Measurements from ENCODE around the gene EFCAB6. TPM values are rescaled to one million over a fixed set of nuclear protein-coding genes. Genes with fewer than 3 reads are reported as not detected.

Gene EFCAB6
- total RNA-seq, 2 donors from 2014 or later: 3.3 to 10.5 TPM

DNA sequence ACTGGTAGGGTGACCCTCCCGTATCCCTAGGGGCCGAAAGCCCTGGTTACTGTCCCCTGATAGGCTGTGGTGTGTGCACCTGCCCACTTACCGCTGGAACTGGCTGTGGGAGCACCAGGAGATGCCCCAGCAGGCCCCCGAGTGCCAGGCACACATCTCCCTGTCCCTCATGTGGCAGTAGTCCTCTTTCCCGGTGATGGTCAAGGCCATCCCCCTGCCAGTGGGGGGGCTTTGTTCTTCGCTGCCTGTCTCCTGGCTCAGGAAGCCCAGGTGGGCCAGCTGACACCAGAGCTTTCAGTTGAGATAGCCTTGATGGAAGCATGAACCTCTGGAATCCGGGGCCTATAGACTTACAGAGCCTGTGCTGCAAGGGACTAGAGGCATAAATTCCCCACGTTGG lies 299.8 kb downstream of the EFCAB6 start:
- H3K36me3 ChIP-seq: no peaks in the 10 kb centered on the region
- no peak for DNase-seq (ENCODE audit: low spot score)
- intact Hi-C loops (cut with DNase I): no loop called here
- H3K4me3 ChIP-seq: no peak overlapping the region
- no peaks in the 10 kb centered on the region for H3K27me3 ChIP-seq (replicated peaks; ENCODE audit: insufficient read depth)
- no peaks in the 10 kb centered on the region for H3K4me1 ChIP-seq (replicated peaks)
- TF ChIP-seq, protein P1, sequence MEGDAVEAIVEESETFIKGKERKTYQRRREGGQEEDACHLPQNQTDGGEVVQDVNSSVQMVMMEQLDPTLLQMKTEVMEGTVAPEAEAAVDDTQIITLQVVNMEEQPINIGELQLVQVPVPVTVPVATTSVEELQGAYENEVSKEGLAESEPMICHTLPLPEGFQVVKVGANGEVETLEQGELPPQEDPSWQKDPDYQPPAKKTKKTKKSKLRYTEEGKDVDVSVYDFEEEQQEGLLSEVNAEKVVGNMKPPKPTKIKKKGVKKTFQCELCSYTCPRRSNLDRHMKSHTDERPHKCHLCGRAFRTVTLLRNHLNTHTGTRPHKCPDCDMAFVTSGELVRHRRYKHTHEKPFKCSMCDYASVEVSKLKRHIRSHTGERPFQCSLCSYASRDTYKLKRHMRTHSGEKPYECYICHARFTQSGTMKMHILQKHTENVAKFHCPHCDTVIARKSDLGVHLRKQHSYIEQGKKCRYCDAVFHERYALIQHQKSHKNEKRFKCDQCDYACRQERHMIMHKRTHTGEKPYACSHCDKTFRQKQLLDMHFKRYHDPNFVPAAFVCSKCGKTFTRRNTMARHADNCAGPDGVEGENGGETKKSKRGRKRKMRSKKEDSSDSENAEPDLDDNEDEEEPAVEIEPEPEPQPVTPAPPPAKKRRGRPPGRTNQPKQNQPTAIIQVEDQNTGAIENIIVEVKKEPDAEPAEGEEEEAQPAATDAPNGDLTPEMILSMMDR (IDR thresholded peaks at IDR 0.05): no peak
- TF ChIP-seq POLR2A (IDR thresholded peaks at IDR 0.05): no peak
- TF ChIP-seq POLR2AphosphoS5 (IDR thresholded peaks at IDR 0.05): no peak
- H3K9me3 ChIP-seq: no peaks in the 10 kb centered on the region
- 83% methylated on average over 5 of the region's 8 CpGs for WGBS
- no peak overlapping the region for H3K27ac ChIP-seq

DNA sequence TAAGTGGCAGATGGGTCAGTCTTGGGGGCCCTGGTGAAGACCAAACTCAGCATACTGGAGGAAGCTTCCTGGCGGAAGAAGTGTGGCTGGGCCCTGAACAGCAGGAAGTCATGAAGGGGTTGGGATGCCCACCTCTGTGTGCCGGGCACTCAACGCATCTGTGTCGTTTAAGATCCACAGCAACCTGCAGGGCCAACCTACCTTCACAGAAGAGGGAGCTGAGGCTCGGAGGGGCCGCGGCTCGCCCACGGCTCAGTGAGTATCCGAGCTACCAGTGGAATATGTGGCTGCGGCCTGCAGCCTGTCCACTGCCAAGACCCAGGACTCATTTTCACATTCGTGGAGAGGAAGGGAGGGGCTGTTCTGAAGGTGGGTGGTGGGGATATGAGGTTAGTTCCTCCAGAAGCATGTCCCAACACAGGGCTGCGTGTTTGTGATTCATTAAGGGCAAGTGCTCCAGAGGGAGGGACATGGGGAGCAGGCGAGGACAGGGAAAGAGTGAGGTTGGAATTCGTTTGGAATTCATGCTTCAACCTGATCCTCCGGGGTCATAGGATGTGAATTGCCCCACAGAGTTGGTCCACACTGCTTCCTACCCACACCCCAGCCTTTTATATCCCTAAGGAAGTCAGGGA lies 300.7 kb downstream of the EFCAB6 start:
- Histone ChIP-seq H3K4me3 (no peak overlapping the region), H3K9me3 (no peaks in the 10 kb centered on the region), H3K27ac (no peak overlapping the region), H3K4me1 (replicated peaks) (no peaks in the 10 kb centered on the region), H3K27me3 (replicated peaks; ENCODE audit: insufficient read depth) (no peaks in the 10 kb centered on the region), H3K36me3 (no peaks in the 10 kb centered on the region)
- intact Hi-C loops (cut with DNase I): no loop called here
- 58% methylated on average over 16 of the region's 16 CpGs for WGBS
- no peak for DNase-seq (ENCODE audit: low spot score)
- TF ChIP-seq POLR2AphosphoS5 (IDR thresholded peaks at IDR 0.05): no peak
- TF ChIP-seq, protein P1 (IDR thresholded peaks at IDR 0.05): no peak

GRCh38 chr22:43510281-43511070 lies 301.6 kb downstream of the EFCAB6 start:
- Histone ChIP-seq H3K27me3 (replicated peaks; ENCODE audit: insufficient read depth) (no peaks in the 10 kb centered on the region), H3K27ac (no peak overlapping the region), H3K9me3 (no peaks in the 10 kb centered on the region), H3K4me3 (no peak overlapping the region), H3K4me1 (replicated peaks) (no peaks in the 10 kb centered on the region), H3K36me3 (no peaks in the 10 kb centered on the region)
- DNase-seq (ENCODE audit: low spot score): no peak
- WGBS: 89% methylated on average over 9 of the region's 9 CpGs
- TF ChIP-seq POLR2A (IDR thresholded peaks at IDR 0.05): no peak
- intact Hi-C loops (cut with DNase I): no loop called here

DNA sequence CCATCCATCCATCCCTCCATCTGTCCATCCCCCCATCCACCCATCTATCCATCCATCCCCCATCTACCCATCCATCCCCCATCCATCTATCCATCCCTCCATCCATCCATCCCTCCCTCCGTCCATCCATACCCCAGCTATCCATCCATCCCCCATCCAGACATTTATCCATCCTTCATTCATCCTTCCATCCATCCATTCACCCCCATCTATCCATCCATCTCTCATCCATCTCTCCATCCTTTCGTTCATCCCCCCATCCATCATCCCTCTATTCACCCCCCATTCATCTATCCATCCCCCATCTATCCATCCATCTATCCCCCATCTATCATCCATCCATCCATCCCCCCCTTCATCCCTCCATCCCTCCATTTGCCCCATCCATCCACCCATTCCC lies 302.8 kb downstream of the EFCAB6 start:
- Histone ChIP-seq H3K27me3 (replicated peaks; ENCODE audit: insufficient read depth) (no peaks in the 10 kb centered on the region), H3K4me3 (no peak overlapping the region), H3K4me1 (replicated peaks) (no peaks in the 10 kb centered on the region), H3K36me3 (no peaks in the 10 kb centered on the region), H3K27ac (no peak overlapping the region), H3K9me3 (no peaks in the 10 kb centered on the region)
- no peak for DNase-seq (ENCODE audit: low spot score)
- TF ChIP-seq POLR2A (IDR thresholded peaks at IDR 0.05) (no peak), POLR2AphosphoS5 (IDR thresholded peaks at IDR 0.05) (no peak)
- TF ChIP-seq, protein P1 (IDR thresholded peaks at IDR 0.05): no peak
- intact Hi-C loops (cut with DNase I): no loop called here
- WGBS: 92% methylated on average over 2 of the region's 2 CpGs

GRCh38 chr22:43508489-43508888 lies 303.6 kb downstream of the EFCAB6 start:
- Histone ChIP-seq H3K27ac (no peak overlapping the region), H3K4me3 (no peak overlapping the region), H3K27me3 (replicated peaks; ENCODE audit: insufficient read depth) (no peaks in the 10 kb centered on the region), H3K9me3 (no peaks in the 10 kb centered on the region), H3K4me1 (replicated peaks) (no peaks in the 10 kb centered on the region), H3K36me3 (no peaks in the 10 kb centered on the region)
- TF ChIP-seq, protein P1 (IDR thresholded peaks at IDR 0.05): no peak
- TF ChIP-seq POLR2AphosphoS5 (IDR thresholded peaks at IDR 0.05) (no peak), POLR2A (IDR thresholded peaks at IDR 0.05) (no peak)
- DNase-seq (ENCODE audit: low spot score): no peak
- intact Hi-C loops (cut with DNase I): no loop called here
